Brain pericyte (primary cell): ENCODE results near the gene IDS.
"Not testable (repeated sequence)": the region's sequence is repeated elsewhere in the genome, so short reads cannot be mapped to it uniquely, and the experiment has no call there.

Source experiments
- DNase-seq: peaks from one replicate; pipeline ENCODE4 v3.0.0-alpha.2; 2012; ENCODE audit warnings: low read depth, low spot score

Gene IDS

GRCh38 chrX:149499766-149500165, 5.3 kb downstream of the IDS start:
- no peak for DNase-seq

- no peak for DNase-seq
Observed at GRCh38 chrX:149498767-149499166, 6.3 kb downstream of the IDS start.

- no peak for DNase-seq
Observed at GRCh38 chrX:149497626-149498025, 7.5 kb downstream of the IDS start.

GRCh38 chrX:149497054-149497453, 8.1 kb downstream of the IDS start:
- DNase-seq: no peak

GRCh38 chrX:149495573-149496071, 9.5 kb downstream of the IDS start:
- no peak for DNase-seq

- no peak for DNase-seq
Observed at GRCh38 chrX:149494844-149495565, 10.1 kb downstream of the IDS start.

- DNase-seq: no peak
Observed at GRCh38 chrX:149493567-149494562, 11.2 kb downstream of the IDS start.

- no peak for DNase-seq
Observed at GRCh38 chrX:149491812-149492211, 13.3 kb downstream of the IDS start.

- no peak for DNase-seq
Observed at GRCh38 chrX:149490100-149490499, 15.0 kb downstream of the IDS start.

- not testable (repeated sequence) for DNase-seq
Observed at GRCh38 chrX:149488411-149489052, 16.6 kb downstream of the IDS start.

GRCh38 chrX:149488008-149488407, 17.1 kb downstream of the IDS start:
- not testable (repeated sequence) for DNase-seq

GRCh38 chrX:149487292-149487691, 17.8 kb downstream of the IDS start:
- no peak for DNase-seq

- DNase-seq: no peak
Observed at GRCh38 chrX:149476513-149476912, 28.6 kb downstream of the IDS start.

GRCh38 chrX:149473966-149474365, 31.1 kb downstream of the IDS start:
- no peak for DNase-seq

GRCh38 chrX:149473092-149473491, 32.0 kb downstream of the IDS start:
- DNase-seq: no peak

- DNase-seq: no peak
Observed at GRCh38 chrX:149472625-149473024, 32.5 kb downstream of the IDS start.

GRCh38 chrX:149471397-149471796, 33.7 kb downstream of the IDS start:
- no peak for DNase-seq

GRCh38 chrX:149470955-149471354, 34.2 kb downstream of the IDS start:
- peak; percentile 17 for DNase-seq

- DNase-seq: no peak
Observed at GRCh38 chrX:149469406-149469805, 35.7 kb downstream of the IDS start.

GRCh38 chrX:149467920-149468319, 37.2 kb downstream of the IDS start:
- no peak for DNase-seq

GRCh38 chrX:149467461-149467860, 37.6 kb downstream of the IDS start:
- no peak for DNase-seq

- no peak for DNase-seq
Observed at GRCh38 chrX:149462849-149463248, 42.3 kb downstream of the IDS start.
